Endothelial cell of umbilical vein (primary cell): ENCODE measurements around the gene EGFL7. TPM values are rescaled to one million over a fixed set of nuclear protein-coding genes. Genes with fewer than 3 reads are reported as not detected.

Experiments
- BruUV-seq: library from RNA; stranded (reverse); fragments of 400-500 nt; replicated peaks from 2 replicates; lab custom pipeline; 2021; lab: Mats Ljungman, UMichigan
- CTCF ChIA-PET: fragments of 300-600, 350-600 bp; sonication (Branson Sonifier 250); formaldehyde crosslinking; loops from one replicate; lab custom pipeline; 2021; ENCODE audit warnings: antibody characterized with exemption, inconsistent platforms; lab: Charles Lee
- POLR2A ChIA-PET: fragments of 300-600, 350-600 bp; sonication (Branson Sonifier 250); formaldehyde crosslinking; loops from one replicate; lab custom pipeline; 2021; ENCODE audit warnings: antibody characterized with exemption, inconsistent platforms; lab: Charles Lee
- DNase-seq: peaks from one replicate; pipeline ENCODE4 v3.0.0-alpha.2; 2011; ENCODE audit warnings: low read depth, low spot score
- FAIRE-seq: peaks from 2 replicates; lab custom pipeline; 2011; peaks lifted over from hg19 to GRCh38; lab: Jason Lieb, UNC
- H2AFZ ChIP-seq: 2 replicates; pipeline ENCODE4 v1.6.0; 2012; ENCODE audit warnings: low read depth, low read length, control low read depth, inconsistent platforms
- H3K27ac ChIP-seq: 2 replicates; pipeline ENCODE4 v1.5.1; 2011; ENCODE audit warnings: low read depth, mild to moderate bottlenecking, control low read depth, low read length, moderate library complexity; ENCODE audit not compliant: insufficient read depth
- H3K27me3 ChIP-seq, 2 experiments: 2 replicates each; pipeline versions ENCODE4 v1.6.0 to v1.6.1; 2011; ENCODE audit warnings: low read length in 2 of 2, mixed read lengths in 1 of 2; ENCODE audit not compliant: control insufficient read depth in 2 of 2, insufficient read depth in 2 of 2
- H3K36me3 ChIP-seq, 2 experiments: 2 replicates in 1 of 2; 3 replicates in 1 of 2; pipeline ENCODE4 v1.5.1; 2011; ENCODE audit warnings: low read length in 2 of 2, mild to moderate bottlenecking in 1 of 2, moderate library complexity in 1 of 2; ENCODE audit not compliant: control insufficient read depth in 2 of 2, insufficient read depth in 2 of 2; ENCODE audit errors: extremely low read depth in 1 of 2
- H3K4me1 ChIP-seq: 3 replicates; pipeline ENCODE4 v1.5.1; 2011; ENCODE audit warnings: mild to moderate bottlenecking, low read length; ENCODE audit not compliant: control insufficient read depth, insufficient read depth; ENCODE audit errors: extremely low read depth
- H3K4me2 ChIP-seq: 2 replicates; pipeline ENCODE4 v1.6.1; 2011; ENCODE audit warnings: low read length, control low read depth, mixed read lengths; ENCODE audit not compliant: insufficient read depth
- H3K4me3 ChIP-seq, 3 experiments: fragments of 200-600 bp in 1 of 3; sonication (generic), shearing (Covaris generic) in 1 of 3; replicated peaks in 1 of 3; 2 replicates each; pipeline ENCODE4 v1.5.1; 2011 to 2016; ENCODE audit warnings: control low read depth in 3 of 3, low read length in 3 of 3, mild to moderate bottlenecking in 2 of 3, inconsistent platforms in 1 of 3, low read depth in 1 of 3, moderate library complexity in 1 of 3; ENCODE audit not compliant: insufficient read depth in 1 of 3
- H3K79me2 ChIP-seq: 2 replicates; pipeline ENCODE4 v1.6.0; 2012; ENCODE audit warnings: low read length, inconsistent platforms; ENCODE audit not compliant: control insufficient read depth, insufficient read depth
- H3K9ac ChIP-seq: replicated peaks from 2 replicates; pipeline ENCODE3; 2011; ENCODE audit warnings: low read length, control low read depth; ENCODE audit not compliant: insufficient read depth; ENCODE audit errors: extremely low read depth
- H3K9me1 ChIP-seq: replicated peaks from 3 replicates; pipeline ENCODE4 v1.6.0; 2011; ENCODE audit warnings: mild to moderate bottlenecking, low read length; ENCODE audit not compliant: control insufficient read depth, insufficient read depth; ENCODE audit errors: extremely low read depth
- H3K9me3 ChIP-seq: replicated peaks from 2 replicates; pipeline ENCODE4 v1.5.1; 2012; ENCODE audit warnings: low read length, inconsistent platforms; ENCODE audit not compliant: control insufficient read depth, insufficient read depth
- H4K20me1 ChIP-seq: replicated peaks from 2 replicates; pipeline ENCODE3; 2011; ENCODE audit warnings: mild to moderate bottlenecking, low read length; ENCODE audit not compliant: control insufficient read depth, insufficient read depth; ENCODE audit errors: extremely low read depth
- EZH2 ChIP-seq: IDR thresholded peaks from 2 replicates; pipeline ENCODE4 v1.6.1; 2012; ENCODE audit warnings: borderline replicate concordance, low read depth, mild to moderate bottlenecking, moderate library complexity, low read length, inconsistent platforms; ENCODE audit not compliant: severe bottlenecking
- FOS ChIP-seq: IDR thresholded peaks from 2 replicates; pipeline ENCODE4 v1.6.1; 2011; ENCODE audit warnings: mild to moderate bottlenecking, low read length, moderate library complexity, borderline replicate concordance; ENCODE audit not compliant: insufficient read depth
- MYC ChIP-seq: IDR thresholded peaks from one replicate; pipeline ENCODE4 v1.6.1; 2011; ENCODE audit warnings: mild to moderate bottlenecking, low read depth, low read length
- POLR2A ChIP-seq: IDR thresholded peaks from 2 replicates; pipeline ENCODE4 v1.6.1; 2012; ENCODE audit warnings: low read depth, mild to moderate bottlenecking, control low read depth, low read length
- POLR2AphosphoS5 ChIP-seq: IDR thresholded peaks from 2 replicates; pipeline ENCODE4 v1.6.1; 2012; ENCODE audit warnings: low read depth, mild to moderate bottlenecking, control low read depth, low read length, moderate library complexity; ENCODE audit not compliant: insufficient read depth
- dilution Hi-C: fragments of 300-500 bp; cut with MboI; formaldehyde crosslinking; loops from one replicate; pipeline ENCODE4 v1.15.0; 2019; ENCODE audit warnings: low sequenced_read_pairs; ENCODE audit not compliant: extremely low pct_ligation_motif_present
- intact Hi-C: fragments of 100-400 bp; cut with micrococcal nuclease; formaldehyde crosslinking; loops from one replicate; pipeline ENCODE4 v1.10.0; 2022
- polyA plus RNA-seq, 4 experiments: library from polyadenylated mRNA; depleted of rRNA in 3 of 4; stranded (reverse) in 3 of 4; unstranded in 1 of 4; fragments of >200 nt; gene quantifications; 2 replicates each; pipeline versions ENCODE4 v1.2.1 to v1.2.3, GENCODE V29; 2011 to 2012; ENCODE audit warnings: missing spikeins in 1 of 4
- total RNA-seq: library from RNA; stranded (reverse); gene quantifications from 2 replicates; pipeline ENCODE4 v1.2.3, GENCODE V29; 2021
- TF ChIP-seq, protein P1 (sequence below): IDR thresholded peaks from 2 replicates; pipeline ENCODE4 v1.6.1; 2011; ENCODE audit not compliant: insufficient read depth, insufficient read length
- TF ChIP-seq, protein P2 (sequence below), 2 donors: IDR thresholded peaks; 1 replicate in 1 of 2; 2 replicates in 1 of 2; pipeline ENCODE4 v1.5.1; 2011; ENCODE audit warnings: low read length in 2 of 2, mild to moderate bottlenecking in 2 of 2, moderate library complexity in 2 of 2, control low read depth in 1 of 2, inconsistent platforms in 1 of 2, low read depth in 1 of 2; ENCODE audit not compliant: insufficient read depth in 1 of 2; ENCODE audit errors: extremely low read depth in 1 of 2

EGFL7 gene
- total and polyA plus RNA-seq, 2 donors (not counting 3 experiments of a cell fraction or from before 2014, with no cell fraction given): 1,043 to 1,377 TPM

DNA sequence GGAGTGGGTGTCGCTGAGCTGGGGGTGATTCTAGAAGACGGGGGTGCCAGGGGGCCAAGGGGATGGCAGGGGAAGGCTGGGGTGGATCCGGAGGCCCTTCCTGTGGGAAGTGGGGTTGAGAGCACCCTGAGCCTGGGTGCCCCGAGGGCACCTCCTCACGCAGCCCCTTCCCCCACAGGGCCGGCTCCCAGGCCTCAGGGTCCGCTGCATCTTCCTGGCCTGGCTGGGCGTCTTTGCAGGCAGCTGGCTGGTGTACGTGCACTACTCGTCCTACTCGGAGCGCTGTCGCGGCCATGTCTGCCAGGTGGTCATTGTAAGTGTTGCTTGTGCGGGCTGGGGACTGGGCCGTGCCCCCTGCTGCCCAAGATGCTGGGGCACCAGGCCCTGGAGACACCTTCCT, 54.7 kb downstream of the EGFL7 start:
- dilution Hi-C loops: no loop called here
- Histone ChIP-seq H3K9me1 (no peaks in the 10 kb centered on the region), H3K4me2 (no peak overlapping the region), H3K27me3 (no peaks in the 10 kb centered on the region), H3K27ac (no peak overlapping the region), H3K9ac (no peak overlapping the region), H3K9me3 (no peaks in the 10 kb centered on the region), H3K79me2 (peaks cover 63% of the 10 kb centered on the region), H3K4me3 (no peak overlapping the region), H3K4me1 (peaks cover 67% of the 10 kb centered on the region), H3K36me3 (peaks cover 0 to 13% of the 10 kb centered on the region in 2 experiments), H4K20me1 (no peaks in the 10 kb centered on the region), H2AFZ (no peak overlapping the region)
- FAIRE-seq (no peak), DNase-seq (no peak)
- intact Hi-C loops: no loop called here
- no peak for TF ChIP-seq EZH2
- TF ChIP-seq FOS: no peak
- TF ChIP-seq, protein P1, sequence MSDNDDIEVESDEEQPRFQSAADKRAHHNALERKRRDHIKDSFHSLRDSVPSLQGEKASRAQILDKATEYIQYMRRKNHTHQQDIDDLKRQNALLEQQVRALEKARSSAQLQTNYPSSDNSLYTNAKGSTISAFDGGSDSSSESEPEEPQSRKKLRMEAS: no peak
- TF ChIP-seq POLR2A: no peak
- TF ChIP-seq, protein P2, sequence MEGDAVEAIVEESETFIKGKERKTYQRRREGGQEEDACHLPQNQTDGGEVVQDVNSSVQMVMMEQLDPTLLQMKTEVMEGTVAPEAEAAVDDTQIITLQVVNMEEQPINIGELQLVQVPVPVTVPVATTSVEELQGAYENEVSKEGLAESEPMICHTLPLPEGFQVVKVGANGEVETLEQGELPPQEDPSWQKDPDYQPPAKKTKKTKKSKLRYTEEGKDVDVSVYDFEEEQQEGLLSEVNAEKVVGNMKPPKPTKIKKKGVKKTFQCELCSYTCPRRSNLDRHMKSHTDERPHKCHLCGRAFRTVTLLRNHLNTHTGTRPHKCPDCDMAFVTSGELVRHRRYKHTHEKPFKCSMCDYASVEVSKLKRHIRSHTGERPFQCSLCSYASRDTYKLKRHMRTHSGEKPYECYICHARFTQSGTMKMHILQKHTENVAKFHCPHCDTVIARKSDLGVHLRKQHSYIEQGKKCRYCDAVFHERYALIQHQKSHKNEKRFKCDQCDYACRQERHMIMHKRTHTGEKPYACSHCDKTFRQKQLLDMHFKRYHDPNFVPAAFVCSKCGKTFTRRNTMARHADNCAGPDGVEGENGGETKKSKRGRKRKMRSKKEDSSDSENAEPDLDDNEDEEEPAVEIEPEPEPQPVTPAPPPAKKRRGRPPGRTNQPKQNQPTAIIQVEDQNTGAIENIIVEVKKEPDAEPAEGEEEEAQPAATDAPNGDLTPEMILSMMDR (IDR thresholded peaks at IDR 0.05; ENCODE audit: extremely low read depth in 1 of 2, insufficient read depth in 1 of 2, low read depth in 1 of 2, low read length in 2 of 2): no peak
- TF ChIP-seq POLR2AphosphoS5: no peak
- TF ChIP-seq MYC: no peak
- BruUV-seq: no TSS peak
- ChIA-PET CTCF (interaction anchor here (1.4 kb wide), 1 partner anchor 46 kb away, joined by 3 read pairs; no protein-coding TSS in a partner anchor), POLR2A (interaction anchor here (0.6 to 3.6 kb wide), 2 partner anchors 10 to 571 kb away, joined by 4 to 20 read pairs; no protein-coding TSS in a partner anchor)
